SJSA1 (cell line): ENCODE data around the gene ZNF821. TPM values are rescaled to one million over a fixed set of nuclear protein-coding genes. Genes with fewer than 3 reads are reported as not detected.

Experiments used
- DNase-seq, 2 experiments: peaks; one replicate each; pipeline ENCODE4 v3.0.0-alpha.2; 2015 to 2020; ENCODE audit warnings: low spot score in 2 of 2, low read depth in 1 of 2
- H3K27ac ChIP-seq: fragments of 250-450 bp; sonication (Bioruptor Pico); 2 replicates; pipeline ENCODE4 v1.5.1; 2020; ENCODE audit warnings: mild to moderate bottlenecking, moderate library complexity
- H3K27me3 ChIP-seq: fragments of 250-450 bp; sonication (Bioruptor Pico); replicated peaks from 2 replicates; pipeline ENCODE4 v1.5.1; 2020; ENCODE audit warnings: mild to moderate bottlenecking, moderate library complexity
- H3K36me3 ChIP-seq: fragments of 250-450 bp; sonication (Bioruptor Pico); 2 replicates; pipeline ENCODE4 v1.5.1; 2020; ENCODE audit warnings: mild to moderate bottlenecking
- H3K4me1 ChIP-seq: fragments of 250-450 bp; sonication (Bioruptor Pico); replicated peaks from 2 replicates; pipeline ENCODE4 v1.6.1; 2021; ENCODE audit warnings: mild to moderate bottlenecking
- H3K4me3 ChIP-seq: fragments of 250-450 bp; sonication (Bioruptor Pico); 2 replicates; pipeline ENCODE4 v1.5.1; 2020; ENCODE audit warnings: mild to moderate bottlenecking
- H3K9me3 ChIP-seq: fragments of 250-450 bp; sonication (Bioruptor Pico); replicated peaks from 2 replicates; pipeline ENCODE4 v1.5.1; 2020; ENCODE audit warnings: mild to moderate bottlenecking
- total RNA-seq: library from RNA; depleted of rRNA; stranded (reverse); fragments of >200 nt; shearing (Covaris generic); gene quantifications from 2 replicates; pipeline ENCODE4 v1.2.3, GENCODE V29; 2014; rRNA removed

The ZNF821 gene
- 4.2 and 19.2 TPM in 2 replicates for total RNA-seq

GRCh38 chr16:71883849-71884638 lies at the start of gene ZNF821:
Gene ZNF821, minus strand, starts transcription at chr16:71884182. Its CDS starts 4,236 bp downstream, at chr16:71879946.
- no peaks in the 10 kb centered on the region for H3K9me3 ChIP-seq
- H3K4me1 ChIP-seq: peaks cover 10% of the 10 kb centered on the region
- peak within 1 kb of the TSS; percentile 72 for H3K27ac ChIP-seq
- peak; percentile 75 to 82 for DNase-seq
- H3K36me3 ChIP-seq: peaks cover 4% of the 10 kb centered on the region
- H3K4me3 ChIP-seq: peak within 1 kb of the TSS; percentile 98
- H3K27me3 ChIP-seq: no peaks in the 10 kb centered on the region

GRCh38 chr16:71933017-71933416 lies 49.0 kb upstream of the ZNF821 start:
- DNase-seq: no peak
- no peaks in the 10 kb centered on the region for H3K27me3 ChIP-seq
- H3K4me1 ChIP-seq: peaks cover 15% of the 10 kb centered on the region
- no peaks in the 10 kb centered on the region for H3K9me3 ChIP-seq
- no peak overlapping the region for H3K4me3 ChIP-seq
- H3K27ac ChIP-seq: no peak overlapping the region
- peaks cover 55% of the 10 kb centered on the region for H3K36me3 ChIP-seq

GRCh38 chr16:71931599-71931998 lies 47.6 kb upstream of the ZNF821 start:
- Histone ChIP-seq H3K9me3 (no peaks in the 10 kb centered on the region), H3K4me3 (no peak overlapping the region), H3K27me3 (no peaks in the 10 kb centered on the region), H3K27ac (no peak overlapping the region), H3K36me3 (peaks cover 68% of the 10 kb centered on the region), H3K4me1 (peaks cover 29% of the 10 kb centered on the region)
- DNase-seq: no peak

- Histone ChIP-seq H3K36me3 (peaks cover 74% of the 10 kb centered on the region), H3K27me3 (no peaks in the 10 kb centered on the region), H3K27ac (no peak overlapping the region), H3K9me3 (no peaks in the 10 kb centered on the region), H3K4me1 (peaks cover 32% of the 10 kb centered on the region), H3K4me3 (no peak overlapping the region)
- no peak for DNase-seq
Observed at GRCh38 chr16:71931001-71931400, 47.0 kb upstream of the ZNF821 start.

GRCh38 chr16:71930013-71930563 lies 46.1 kb upstream of the ZNF821 start:
- no peak overlapping the region for H3K4me3 ChIP-seq
- peaks cover 83% of the 10 kb centered on the region for H3K36me3 ChIP-seq
- peaks cover 32% of the 10 kb centered on the region for H3K4me1 ChIP-seq
- no peak for DNase-seq
- H3K9me3 ChIP-seq: no peaks in the 10 kb centered on the region
- no peaks in the 10 kb centered on the region for H3K27me3 ChIP-seq
- no peak overlapping the region for H3K27ac ChIP-seq

GRCh38 chr16:71929048-71929447 lies 45.1 kb upstream of the ZNF821 start:
- H3K9me3 ChIP-seq: no peaks in the 10 kb centered on the region
- H3K27ac ChIP-seq: no peak overlapping the region
- H3K36me3 ChIP-seq: peaks cover 83% of the 10 kb centered on the region
- H3K4me1 ChIP-seq: peaks cover 37% of the 10 kb centered on the region
- H3K27me3 ChIP-seq: no peaks in the 10 kb centered on the region
- H3K4me3 ChIP-seq: no peak overlapping the region
- DNase-seq: peak; percentile 48 to 69

- H3K4me1 ChIP-seq: peaks cover 41% of the 10 kb centered on the region
- DNase-seq: no peak
- H3K36me3 ChIP-seq: peaks cover 86% of the 10 kb centered on the region
Observed at GRCh38 chr16:71927787-71928186, 43.8 kb upstream of the ZNF821 start.

GRCh38 chr16:71927383-71927782 lies 43.4 kb upstream of the ZNF821 start:
- H3K9me3 ChIP-seq: no peaks in the 10 kb centered on the region
- peaks cover 90% of the 10 kb centered on the region for H3K36me3 ChIP-seq
- peak; percentile 87 to 93 for DNase-seq
- H3K4me3 ChIP-seq: no peak overlapping the region
- peaks cover 41% of the 10 kb centered on the region for H3K4me1 ChIP-seq
- 0 out of 2 replicates have a peak overlapping the region, but pooled peaks have one; percentile 4 for H3K27ac ChIP-seq
- no peaks in the 10 kb centered on the region for H3K27me3 ChIP-seq

More at GRCh38 chr16:71927787-71928186, 43.8 kb upstream of the ZNF821 start:
- Histone ChIP-seq H3K9me3 (no peaks in the 10 kb centered on the region), H3K27ac (no peak overlapping the region), H3K27me3 (no peaks in the 10 kb centered on the region), H3K4me3 (no peak overlapping the region)

- Histone ChIP-seq H3K9me3 (no peaks in the 10 kb centered on the region), H3K36me3 (peaks cover 95% of the 10 kb centered on the region), H3K27me3 (no peaks in the 10 kb centered on the region), H3K4me3 (no peak overlapping the region), H3K27ac (no peak overlapping the region), H3K4me1 (peaks cover 41% of the 10 kb centered on the region)
- no peak for DNase-seq
Observed at GRCh38 chr16:71924710-71925109, 40.7 kb upstream of the ZNF821 start.

GRCh38 chr16:71923941-71924690 lies 40.1 kb upstream of the ZNF821 start:
- DNase-seq: peak in 1 of 2 experiments; percentile 50
- H3K36me3 ChIP-seq: peaks cover 95% of the 10 kb centered on the region
- H3K9me3 ChIP-seq: no peaks in the 10 kb centered on the region
- H3K27ac ChIP-seq: no peak overlapping the region
- peaks cover 36% of the 10 kb centered on the region for H3K4me1 ChIP-seq
- H3K27me3 ChIP-seq: no peaks in the 10 kb centered on the region
- H3K4me3 ChIP-seq: no peak overlapping the region

- no peak overlapping the region for H3K27ac ChIP-seq
- no peak overlapping the region for H3K4me3 ChIP-seq
- no peaks in the 10 kb centered on the region for H3K9me3 ChIP-seq
- no peaks in the 10 kb centered on the region for H3K27me3 ChIP-seq
- peaks cover 99% of the 10 kb centered on the region for H3K36me3 ChIP-seq
- H3K4me1 ChIP-seq: peaks cover 8% of the 10 kb centered on the region
- no peak for DNase-seq
Observed at GRCh38 chr16:71920658-71921057, 36.7 kb upstream of the ZNF821 start.

GRCh38 chr16:71919035-71919434 lies 35.1 kb upstream of the ZNF821 start:
- no peaks in the 10 kb centered on the region for H3K27me3 ChIP-seq
- no peak overlapping the region for H3K27ac ChIP-seq

GRCh38 chr16:71917900-71918299 lies 33.9 kb upstream of the ZNF821 start:
- no peak for DNase-seq
- Histone ChIP-seq H3K4me3 (no peak overlapping the region), H3K27ac (no peak overlapping the region), H3K27me3 (no peaks in the 10 kb centered on the region), H3K4me1 (peaks cover 14% of the 10 kb centered on the region), H3K9me3 (no peaks in the 10 kb centered on the region), H3K36me3 (peaks cover 84% of the 10 kb centered on the region)

More at GRCh38 chr16:71919035-71919434, 35.1 kb upstream of the ZNF821 start:
- H3K4me3 ChIP-seq: no peak overlapping the region
- H3K9me3 ChIP-seq: no peaks in the 10 kb centered on the region
- peaks cover 91% of the 10 kb centered on the region for H3K36me3 ChIP-seq
- no peak for DNase-seq
- peaks cover 17% of the 10 kb centered on the region for H3K4me1 ChIP-seq
